SU-DHL-6 (cell line): ENCODE results near the gene OR10V1.
A peak's percentile ranks its signal among the peaks of the same experiment; 100 is the strongest.

Source experiments
- H2AFZ ChIP-seq: fragments of 200-600 bp; sonication (generic); 2 replicates; pipeline ENCODE4 v1.6.1; 2014; ENCODE audit warnings: low read depth, mild to moderate bottlenecking, moderate library complexity, mixed read lengths, antibody characterized with exemption, low read length; ENCODE audit not compliant: severe bottlenecking
- H3F3A ChIP-seq: fragments of 200-600 bp; shearing (Covaris generic); 2 replicates; pipeline ENCODE4 v1.6.0; 2016; ENCODE audit warnings: antibody characterized with exemption, mild to moderate bottlenecking; ENCODE audit not compliant: insufficient read depth
- H3K27ac ChIP-seq: fragments of 200-600 bp; sonication (generic); 2 replicates; pipeline ENCODE4 v1.5.1; 2016; ENCODE audit warnings: low read depth, mild to moderate bottlenecking, low read length, moderate library complexity, mixed read lengths
- H3K27me3 ChIP-seq: fragments of 200-600 bp; sonication (generic), shearing (Covaris generic); 2 replicates; pipeline ENCODE4 v1.6.0; 2014; ENCODE audit warnings: mild to moderate bottlenecking, low read length
- H3K36me3 ChIP-seq: fragments of 200-600 bp; sonication (generic); 2 replicates; pipeline ENCODE4 v1.6.1; 2014; ENCODE audit warnings: mild to moderate bottlenecking, low read length, mixed read lengths
- H3K4me2 ChIP-seq: fragments of 300-600, 200-600 bp; shearing (Covaris generic), sonication (generic); 2 replicates; pipeline ENCODE4 v1.6.0; 2014; ENCODE audit warnings: low read length, low read depth, mild to moderate bottlenecking; ENCODE audit not compliant: poor library complexity, severe bottlenecking
- H3K4me3 ChIP-seq: fragments of 200-600 bp; sonication (generic); 2 replicates; pipeline ENCODE4 v1.5.1; 2014; ENCODE audit warnings: antibody characterized with exemption, low read length, mild to moderate bottlenecking, mixed read lengths; ENCODE audit not compliant: insufficient read depth, poor library complexity, severe bottlenecking
- H3K79me2 ChIP-seq: fragments of 200-600 bp; sonication (generic); 2 replicates; pipeline ENCODE4 v1.6.1; 2014; ENCODE audit warnings: mild to moderate bottlenecking, low read length, moderate library complexity; ENCODE audit not compliant: insufficient read depth
- H3K9ac ChIP-seq: fragments of 200-600 bp; sonication (generic); 2 replicates; pipeline ENCODE4 v1.7.0; 2014; ENCODE audit warnings: mild to moderate bottlenecking, low read length
- H3K9me2 ChIP-seq: fragments of 200-600 bp; sonication (generic); replicated peaks from 2 replicates; pipeline ENCODE4 v1.6.1; 2014; ENCODE audit warnings: low read length; ENCODE audit not compliant: insufficient read depth
- H3K9me3 ChIP-seq: fragments of 200-600 bp; sonication (generic); 2 replicates; pipeline ENCODE4 v1.6.1; 2014; ENCODE audit warnings: low read length, mixed read lengths; ENCODE audit not compliant: insufficient read depth
- H4K20me1 ChIP-seq: fragments of 200-600 bp; sonication (generic); 2 replicates; pipeline ENCODE4 v1.6.1; 2014; ENCODE audit warnings: low read depth, mild to moderate bottlenecking, antibody characterized with exemption, low read length, moderate library complexity, mixed read lengths
- CTCF ChIP-seq: fragments of 200-600 bp; sonication (generic); IDR thresholded peaks from one replicate; pipeline ENCODE4 v1.5.1; 2017; ENCODE audit warnings: antibody characterized with exemption, mild to moderate bottlenecking, low read length, moderate library complexity; ENCODE audit not compliant: insufficient read depth, poor library complexity, severe bottlenecking
- EZH2phosphoT487 ChIP-seq: fragments of 200-600 bp; sonication (generic), shearing (Covaris generic); conservative IDR thresholded peaks from 2 replicates; pipeline ENCODE4 v1.6.1; 2018; ENCODE audit warnings: mild to moderate bottlenecking, antibody characterized with exemption, low read length, moderate library complexity, mixed read lengths

OR10V1 gene

DNA sequence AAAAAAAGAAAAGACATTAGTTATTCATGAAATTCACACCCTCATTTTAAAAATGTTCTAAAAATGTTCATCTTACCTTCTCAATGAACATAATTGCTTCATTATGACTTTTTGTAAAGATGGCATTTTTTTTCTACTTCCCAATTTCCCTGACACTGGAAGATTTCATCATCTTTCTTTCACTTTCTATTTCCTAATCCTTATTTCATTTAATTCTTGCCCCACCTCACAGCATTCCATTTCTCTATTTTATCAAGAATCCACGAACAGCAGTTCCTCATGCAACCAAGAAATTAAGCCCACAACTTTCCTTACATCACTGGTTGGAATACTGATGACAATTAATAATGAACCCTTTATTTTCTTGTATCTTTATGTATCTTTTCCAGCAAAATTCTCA is 46.7 kb downstream of the OR10V1 start:
- peak overlapping the region; percentile 84 for H3K4me2 ChIP-seq
- H3F3A ChIP-seq, result peaks cover 6% of the 10 kb centered on the region; the same call in 1 of the 2 replicates
- H3K79me2 ChIP-seq, result peaks cover 47% of the 10 kb centered on the region
- no peak overlapping the region for H3K27ac ChIP-seq
- TF ChIP-seq EZH2phosphoT487 (no peak), CTCF (no peak)
- no peaks in the 10 kb centered on the region for H3K9me3 ChIP-seq
- H3K36me3 ChIP-seq, result peaks cover 37% of the 10 kb centered on the region
- H2AFZ ChIP-seq, result no peak overlapping the region
- H3K4me3 ChIP-seq, result no peak overlapping the region
- no peaks in the 10 kb centered on the region for H4K20me1 ChIP-seq
- no peaks in the 10 kb centered on the region for H3K27me3 ChIP-seq
- H3K9me2 ChIP-seq, result no peaks in the 10 kb centered on the region
- 0 out of 2 replicates have a peak overlapping the region, but pooled peaks have one; percentile 96 for H3K9ac ChIP-seq
